GM12873 (cell line): ENCODE measurements around the gene TGFBR3.

Source experiments
- CTCF ChIP-seq: IDR thresholded peaks from 2 replicates; pipeline ENCODE4 v1.5.1; 2012; ENCODE audit warnings: low read depth, mild to moderate bottlenecking, moderate library complexity, low read length, control low read depth; ENCODE audit not compliant: insufficient read depth; ENCODE audit errors: missing control alignments

The TGFBR3 gene

GRCh38 chr1:91833946-91834345 is 52.0 kb downstream of the TGFBR3 start:
- no peak for TF ChIP-seq CTCF

- no peak for TF ChIP-seq CTCF
Observed at GRCh38 chr1:91831132-91831930, 54.6 kb downstream of the TGFBR3 start.

GRCh38 chr1:91830242-91831131 is 55.5 kb downstream of the TGFBR3 start:
- no peak for TF ChIP-seq CTCF

GRCh38 chr1:91829293-91830153 is 56.4 kb downstream of the TGFBR3 start:
- TF ChIP-seq CTCF = no peak

GRCh38 chr1:91828583-91829281 is 57.2 kb downstream of the TGFBR3 start:
- TF ChIP-seq CTCF = no peak

- no peak for TF ChIP-seq CTCF
Observed at GRCh38 chr1:91827459-91828321, 58.3 kb downstream of the TGFBR3 start.
